Measurements from ENCODE around the gene SH2D2A. TPM values are rescaled to one million over a fixed set of nuclear protein-coding genes. Genes with fewer than 3 reads are reported as not detected.

The SH2D2A gene
- total RNA-seq, 2 experiments from 2014 or later = 2.1 to 5.8 TPM

GRCh38 chr1:156846643-156847042, 30.0 kb upstream of the SH2D2A start:
- no peak overlapping the region for H2AFZ ChIP-seq (ENCODE audit: low read length)
- H3K4me3 ChIP-seq (ENCODE audit: low read depth, low read length, poor library complexity, severe bottlenecking) = no peak overlapping the region
- H3K4me2 ChIP-seq (ENCODE audit: low read length) = no peak overlapping the region
- POLR2A ChIA-PET = no interaction called here
- H3K27ac ChIP-seq (ENCODE audit: low read depth, low read length, poor library complexity, severe bottlenecking) = no peak overlapping the region
- no peaks in the 10 kb centered on the region for H4K20me1 ChIP-seq (ENCODE audit: insufficient read depth, low read length)
- no peaks in the 10 kb centered on the region for H3K36me3 ChIP-seq (ENCODE audit: insufficient read depth, low read length)
- no peaks in the 10 kb centered on the region for H3K9me3 ChIP-seq (ENCODE audit: low read length)
- no peak for DNase-seq (ENCODE audit: low spot score)
- no TSS peak for BruUV-seq (replicated peaks)
- no peaks in the 10 kb centered on the region for H3K9me2 ChIP-seq (ENCODE audit: insufficient read depth, low read length)
- intact Hi-C loops (cut with micrococcal nuclease; ENCODE audit: unreplicated experiment) = no loop called here
- TF ChIP-seq CTCF (conservative IDR thresholded peaks at IDR 0.05; ENCODE audit: low read length) (no peak), EZH2phosphoT487 (IDR thresholded peaks at IDR 0.05; ENCODE audit: borderline replicate concordance, low read depth, low read length) (no peak)
- CTCF ChIA-PET (ENCODE audit: unreplicated experiment) = no interaction called here
- no peaks in the 10 kb centered on the region for H3K4me1 ChIP-seq (ENCODE audit: insufficient read depth, low read length, poor library complexity, severe bottlenecking)
- H3K79me2 ChIP-seq (ENCODE audit: insufficient read depth, low read depth, low read length) = no peaks in the 10 kb centered on the region

- ChIA-PET POLR2A (no interaction called here), CTCF (ENCODE audit: unreplicated experiment) (no interaction called here)
- no peaks in the 10 kb centered on the region for H3K9me3 ChIP-seq (ENCODE audit: low read length)
- DNase-seq (ENCODE audit: low spot score) = no peak
- intact Hi-C loops (cut with micrococcal nuclease; ENCODE audit: unreplicated experiment) = no loop called here
- BruUV-seq (replicated peaks) = no TSS peak
- H4K20me1 ChIP-seq (ENCODE audit: insufficient read depth, low read length) = no peaks in the 10 kb centered on the region
- TF ChIP-seq EZH2phosphoT487 (IDR thresholded peaks at IDR 0.05; ENCODE audit: borderline replicate concordance, low read depth, low read length) = no peak
- TF ChIP-seq CTCF (conservative IDR thresholded peaks at IDR 0.05; ENCODE audit: low read length) = no peak
- H3K4me2 ChIP-seq (ENCODE audit: low read length) = no peak overlapping the region
- no peaks in the 10 kb centered on the region for H3K9me2 ChIP-seq (ENCODE audit: insufficient read depth, low read length)
- H3K36me3 ChIP-seq (ENCODE audit: insufficient read depth, low read length) = no peaks in the 10 kb centered on the region
- no peaks in the 10 kb centered on the region for H3K4me1 ChIP-seq (ENCODE audit: insufficient read depth, low read length, poor library complexity, severe bottlenecking)
- H3K4me3 ChIP-seq (ENCODE audit: low read depth, low read length, poor library complexity, severe bottlenecking) = no peak overlapping the region
- no peak overlapping the region for H3K27ac ChIP-seq (ENCODE audit: low read depth, low read length, poor library complexity, severe bottlenecking)
- H2AFZ ChIP-seq (ENCODE audit: low read length) = no peak overlapping the region
- H3K79me2 ChIP-seq (ENCODE audit: insufficient read depth, low read depth, low read length) = no peaks in the 10 kb centered on the region
Measured at GRCh38 chr1:156845953-156846545, 29.4 kb upstream of the SH2D2A start.

- Histone ChIP-seq H3K79me2 (ENCODE audit: insufficient read depth, low read depth, low read length) (no peaks in the 10 kb centered on the region), H3K4me3 (ENCODE audit: low read depth, low read length, poor library complexity, severe bottlenecking) (no peak overlapping the region), H3K27ac (ENCODE audit: low read depth, low read length, poor library complexity, severe bottlenecking) (no peak overlapping the region), H2AFZ (ENCODE audit: low read length) (no peak overlapping the region), H3K36me3 (ENCODE audit: insufficient read depth, low read length) (no peaks in the 10 kb centered on the region), H4K20me1 (ENCODE audit: insufficient read depth, low read length) (no peaks in the 10 kb centered on the region), H3K9me2 (ENCODE audit: insufficient read depth, low read length) (no peaks in the 10 kb centered on the region), H3K4me2 (ENCODE audit: low read length) (no peak overlapping the region), H3K9me3 (ENCODE audit: low read length) (no peaks in the 10 kb centered on the region), H3K4me1 (ENCODE audit: insufficient read depth, low read length, poor library complexity, severe bottlenecking) (no peaks in the 10 kb centered on the region)
- ChIA-PET CTCF (ENCODE audit: unreplicated experiment) (no interaction called here), POLR2A (no interaction called here)
- no TSS peak for BruUV-seq (replicated peaks)
- no peak for TF ChIP-seq EZH2phosphoT487 (IDR thresholded peaks at IDR 0.05; ENCODE audit: borderline replicate concordance, low read depth, low read length)
- TF ChIP-seq CTCF (conservative IDR thresholded peaks at IDR 0.05; ENCODE audit: low read length) = no peak
- no peak for DNase-seq (ENCODE audit: low spot score)
- intact Hi-C loops (cut with micrococcal nuclease; ENCODE audit: unreplicated experiment) = no loop called here
Measured at GRCh38 chr1:156845055-156845952, 28.7 kb upstream of the SH2D2A start.
